ENCODE data around the gene HRNR. TPM values are rescaled to one million over a fixed set of nuclear protein-coding genes. Genes with fewer than 3 reads are reported as not detected.
"Not testable (repeated sequence)": the region's sequence is repeated elsewhere in the genome, so short reads cannot be mapped to it uniquely, and the experiment has no call there.

The HRNR gene
- total RNA-seq (not detected), polyA plus RNA-seq (0.02 TPM)
- long read RNA-seq, donor 1: 0 reads
- long read RNA-seq, donor 2: 0 reads
- long read RNA-seq, donor 3: 0 reads
- long read RNA-seq, donor 4: 0 reads

- Histone ChIP-seq H3K4me1 (ENCODE audit: control insufficient read depth, insufficient read depth, low read length) (no peaks in the 10 kb centered on the region), H3K9me3 (ENCODE audit: control insufficient read depth, low read length) (no peaks in the 10 kb centered on the region)
- intact Hi-C loops (cut with DNase I): no loop called here
Measured at GRCh38 chr1:152224093-152224492, at the start of gene HRNR. HRNR (minus strand) TSS chr1:152224193; CDS start chr1:152223253, 940 bp downstream.

GRCh38 chr1:152256394-152256793, 32.4 kb upstream of the HRNR start:
- H3K9me3 ChIP-seq (ENCODE audit: control insufficient read depth, low read length); intact Hi-C loops (cut with DNase I); H3K4me3 ChIP-seq (ENCODE audit: low read length); H3K27ac ChIP-seq (ENCODE audit: low read length); ATAC-seq; H3K27me3 ChIP-seq (ENCODE audit: control insufficient read depth, insufficient read depth); H3K4me1 ChIP-seq (ENCODE audit: control insufficient read depth, insufficient read depth, low read length): not testable (repeated sequence)
- 89% methylated on average over 21 of the region's 21 CpGs for WGBS
- peak in 1 of 3 donors; percentile 32 for DNase-seq

More at GRCh38 chr1:152224093-152224492, at the start of gene HRNR:
- Histone ChIP-seq H3K4me3 (ENCODE audit: low read length) (no peak within 1 kb of the TSS), H3K27me3 (ENCODE audit: control insufficient read depth, insufficient read depth) (no peaks in the 10 kb centered on the region), H3K27ac (ENCODE audit: low read length) (no peak within 1 kb of the TSS)
- DNase-seq: no peak
- 76% methylated on average over 2 of the region's 2 CpGs for WGBS
- ATAC-seq: no peak

- no peaks in the 10 kb centered on the region for H3K27me3 ChIP-seq (ENCODE audit: control insufficient read depth, insufficient read depth)
- 40% methylated on average over 4 of the region's 4 CpGs for WGBS
- DNase-seq: no peak
- H3K27ac ChIP-seq (ENCODE audit: low read length): no peak overlapping the region
- H3K9me3 ChIP-seq (ENCODE audit: control insufficient read depth, low read length): no peaks in the 10 kb centered on the region
- no peak overlapping the region for H3K4me3 ChIP-seq (ENCODE audit: low read length)
- ATAC-seq: peak in 1 of 2 donors; percentile 55
- H3K4me1 ChIP-seq (ENCODE audit: control insufficient read depth, insufficient read depth, low read length): no peaks in the 10 kb centered on the region
- intact Hi-C loops (cut with DNase I): no loop called here
Measured at GRCh38 chr1:152252157-152252556, 28.2 kb upstream of the HRNR start.

- H3K4me1 ChIP-seq (ENCODE audit: control insufficient read depth, insufficient read depth, low read length): no peaks in the 10 kb centered on the region
- no peak for DNase-seq
- no peaks in the 10 kb centered on the region for H3K27me3 ChIP-seq (ENCODE audit: control insufficient read depth, insufficient read depth)
- H3K4me3 ChIP-seq (ENCODE audit: low read length): no peak overlapping the region
- no peak overlapping the region for H3K27ac ChIP-seq (ENCODE audit: low read length)
- WGBS: 71% methylated on average over 2 of the region's 2 CpGs
- ATAC-seq: no peak
- intact Hi-C loops (cut with DNase I): no loop called here
- H3K9me3 ChIP-seq (ENCODE audit: control insufficient read depth, low read length): no peaks in the 10 kb centered on the region
Measured at GRCh38 chr1:152251391-152251790, 27.4 kb upstream of the HRNR start.

- ATAC-seq: no peak
- no peaks in the 10 kb centered on the region for H3K9me3 ChIP-seq (ENCODE audit: control insufficient read depth, low read length)
- intact Hi-C loops (cut with DNase I): no loop called here
- no peaks in the 10 kb centered on the region for H3K27me3 ChIP-seq (ENCODE audit: control insufficient read depth, insufficient read depth)
- no peak overlapping the region for H3K4me3 ChIP-seq (ENCODE audit: low read length)
- no peaks in the 10 kb centered on the region for H3K4me1 ChIP-seq (ENCODE audit: control insufficient read depth, insufficient read depth, low read length)
- no peak overlapping the region for H3K27ac ChIP-seq (ENCODE audit: low read length)
- 51% methylated on average over 1 of the region's 1 CpG for WGBS
- DNase-seq: no peak
Measured at GRCh38 chr1:152247316-152247715, 23.3 kb upstream of the HRNR start.

GRCh38 chr1:152244576-152245273, 20.7 kb upstream of the HRNR start:
- intact Hi-C loops (cut with DNase I): no loop called here
- peaks cover 2% of the 10 kb centered on the region for H3K27me3 ChIP-seq (ENCODE audit: control insufficient read depth, insufficient read depth)
- 82% methylated on average over 2 of the region's 2 CpGs for WGBS
- H3K9me3 ChIP-seq (ENCODE audit: control insufficient read depth, low read length): no peaks in the 10 kb centered on the region
- no peak for DNase-seq
- no peak overlapping the region for H3K4me3 ChIP-seq (ENCODE audit: low read length)
- no peaks in the 10 kb centered on the region for H3K4me1 ChIP-seq (ENCODE audit: control insufficient read depth, insufficient read depth, low read length)
- ATAC-seq: no peak
- no peak overlapping the region for H3K27ac ChIP-seq (ENCODE audit: low read length)

GRCh38 chr1:152237093-152237492, 13.1 kb upstream of the HRNR start:
- 75% methylated on average over 1 of the region's 1 CpG for WGBS
- no peak for DNase-seq
- no peaks in the 10 kb centered on the region for H3K4me1 ChIP-seq (ENCODE audit: control insufficient read depth, insufficient read depth, low read length)
- peaks cover 2% of the 10 kb centered on the region for H3K27me3 ChIP-seq (ENCODE audit: control insufficient read depth, insufficient read depth)
- no peak for ATAC-seq
- intact Hi-C loops (cut with DNase I): no loop called here
- no peak overlapping the region for H3K27ac ChIP-seq (ENCODE audit: low read length)
- H3K9me3 ChIP-seq (ENCODE audit: control insufficient read depth, low read length): no peaks in the 10 kb centered on the region
- no peak overlapping the region for H3K4me3 ChIP-seq (ENCODE audit: low read length)

GRCh38 chr1:152228831-152229230, 4.8 kb upstream of the HRNR start:
- WGBS: 75% methylated on average over 3 of the region's 3 CpGs
- no peaks in the 10 kb centered on the region for H3K4me1 ChIP-seq (ENCODE audit: control insufficient read depth, insufficient read depth, low read length)
- DNase-seq (no peak), ATAC-seq (no peak)
- H3K9me3 ChIP-seq (ENCODE audit: control insufficient read depth, low read length): no peaks in the 10 kb centered on the region
- H3K27me3 ChIP-seq (ENCODE audit: control insufficient read depth, insufficient read depth): no peaks in the 10 kb centered on the region
- intact Hi-C loops (cut with DNase I): no loop called here
- H3K4me3 ChIP-seq (ENCODE audit: low read length): no peak overlapping the region
- H3K27ac ChIP-seq (ENCODE audit: low read length): no peak overlapping the region

- H3K4me1 ChIP-seq (ENCODE audit: control insufficient read depth, insufficient read depth, low read length): no peaks in the 10 kb centered on the region
Measured at GRCh38 chr1:152227310-152227928, 3.4 kb upstream of the HRNR start.

GRCh38 chr1:152225678-152226077, 1.7 kb upstream of the HRNR start:
- no peak for ATAC-seq
- H3K4me3 ChIP-seq (ENCODE audit: low read length): no peak overlapping the region

More at GRCh38 chr1:152227310-152227928, 3.4 kb upstream of the HRNR start:
- 77% methylated on average over 1 of the region's 1 CpG for WGBS
- H3K27ac ChIP-seq (ENCODE audit: low read length): no peak overlapping the region
- DNase-seq: no peak
- H3K27me3 ChIP-seq (ENCODE audit: control insufficient read depth, insufficient read depth): no peaks in the 10 kb centered on the region
- intact Hi-C loops (cut with DNase I): no loop called here
- H3K9me3 ChIP-seq (ENCODE audit: control insufficient read depth, low read length): no peaks in the 10 kb centered on the region
- no peak overlapping the region for H3K4me3 ChIP-seq (ENCODE audit: low read length)
- no peak for ATAC-seq

More at GRCh38 chr1:152225678-152226077, 1.7 kb upstream of the HRNR start:
- no peak overlapping the region for H3K27ac ChIP-seq (ENCODE audit: low read length)
- intact Hi-C loops (cut with DNase I): no loop called here
- H3K9me3 ChIP-seq (ENCODE audit: control insufficient read depth, low read length): no peaks in the 10 kb centered on the region
- no peak for DNase-seq
- H3K27me3 ChIP-seq (ENCODE audit: control insufficient read depth, insufficient read depth): no peaks in the 10 kb centered on the region
- no peaks in the 10 kb centered on the region for H3K4me1 ChIP-seq (ENCODE audit: control insufficient read depth, insufficient read depth, low read length)
- 48% methylated on average over 3 of the region's 3 CpGs for WGBS
